B cell (primary cell): ENCODE measurements around the gene FUT9.

Source experiments
- EZH2 ChIP-seq: IDR thresholded peaks from 2 replicates; pipeline ENCODE4 v1.6.1; 2012; ENCODE audit warnings: borderline replicate concordance, low read depth, mild to moderate bottlenecking, moderate library complexity, low read length; ENCODE audit not compliant: insufficient read depth, poor library complexity, severe bottlenecking
- TF ChIP-seq, protein P1 (sequence below): fragments of 200-600 bp; IDR thresholded peaks from one replicate; pipeline ENCODE4 v1.8.0; 2022; ENCODE audit warnings: antibody characterized with exemption, mild to moderate bottlenecking

- TF ChIP-seq, protein P1, sequence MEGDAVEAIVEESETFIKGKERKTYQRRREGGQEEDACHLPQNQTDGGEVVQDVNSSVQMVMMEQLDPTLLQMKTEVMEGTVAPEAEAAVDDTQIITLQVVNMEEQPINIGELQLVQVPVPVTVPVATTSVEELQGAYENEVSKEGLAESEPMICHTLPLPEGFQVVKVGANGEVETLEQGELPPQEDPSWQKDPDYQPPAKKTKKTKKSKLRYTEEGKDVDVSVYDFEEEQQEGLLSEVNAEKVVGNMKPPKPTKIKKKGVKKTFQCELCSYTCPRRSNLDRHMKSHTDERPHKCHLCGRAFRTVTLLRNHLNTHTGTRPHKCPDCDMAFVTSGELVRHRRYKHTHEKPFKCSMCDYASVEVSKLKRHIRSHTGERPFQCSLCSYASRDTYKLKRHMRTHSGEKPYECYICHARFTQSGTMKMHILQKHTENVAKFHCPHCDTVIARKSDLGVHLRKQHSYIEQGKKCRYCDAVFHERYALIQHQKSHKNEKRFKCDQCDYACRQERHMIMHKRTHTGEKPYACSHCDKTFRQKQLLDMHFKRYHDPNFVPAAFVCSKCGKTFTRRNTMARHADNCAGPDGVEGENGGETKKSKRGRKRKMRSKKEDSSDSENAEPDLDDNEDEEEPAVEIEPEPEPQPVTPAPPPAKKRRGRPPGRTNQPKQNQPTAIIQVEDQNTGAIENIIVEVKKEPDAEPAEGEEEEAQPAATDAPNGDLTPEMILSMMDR: no peak
- TF ChIP-seq EZH2: no peak
These were observed 149.0 kb downstream of the FUT9 start for GRCh38 chr6:96164802-96165201.
